ENCODE data around the gene WDR11.

DNA sequence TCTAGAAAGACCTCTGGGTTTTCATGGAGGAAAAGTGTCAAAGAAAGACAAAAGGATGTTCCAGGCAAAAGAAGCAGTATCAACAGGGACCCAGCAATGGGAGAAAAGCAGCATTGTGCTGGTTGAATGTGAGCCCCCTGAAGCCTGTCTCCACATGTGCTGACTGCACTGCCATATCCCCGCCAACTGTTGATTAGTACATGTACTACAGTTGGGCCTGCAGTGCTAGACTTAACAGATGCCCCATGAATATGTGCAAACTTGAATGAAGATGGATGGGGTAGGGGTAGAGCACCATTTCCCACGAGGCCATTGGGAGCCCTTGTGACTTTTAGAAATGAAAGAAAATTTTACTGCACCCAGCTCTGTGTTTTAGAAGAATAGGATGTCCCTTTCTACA is 15.6 kb upstream of the WDR11 start:
- no peak for TF ChIP-seq EP300 (IDR thresholded peaks at IDR 0.05)
- TF ChIP-seq, protein P1, sequence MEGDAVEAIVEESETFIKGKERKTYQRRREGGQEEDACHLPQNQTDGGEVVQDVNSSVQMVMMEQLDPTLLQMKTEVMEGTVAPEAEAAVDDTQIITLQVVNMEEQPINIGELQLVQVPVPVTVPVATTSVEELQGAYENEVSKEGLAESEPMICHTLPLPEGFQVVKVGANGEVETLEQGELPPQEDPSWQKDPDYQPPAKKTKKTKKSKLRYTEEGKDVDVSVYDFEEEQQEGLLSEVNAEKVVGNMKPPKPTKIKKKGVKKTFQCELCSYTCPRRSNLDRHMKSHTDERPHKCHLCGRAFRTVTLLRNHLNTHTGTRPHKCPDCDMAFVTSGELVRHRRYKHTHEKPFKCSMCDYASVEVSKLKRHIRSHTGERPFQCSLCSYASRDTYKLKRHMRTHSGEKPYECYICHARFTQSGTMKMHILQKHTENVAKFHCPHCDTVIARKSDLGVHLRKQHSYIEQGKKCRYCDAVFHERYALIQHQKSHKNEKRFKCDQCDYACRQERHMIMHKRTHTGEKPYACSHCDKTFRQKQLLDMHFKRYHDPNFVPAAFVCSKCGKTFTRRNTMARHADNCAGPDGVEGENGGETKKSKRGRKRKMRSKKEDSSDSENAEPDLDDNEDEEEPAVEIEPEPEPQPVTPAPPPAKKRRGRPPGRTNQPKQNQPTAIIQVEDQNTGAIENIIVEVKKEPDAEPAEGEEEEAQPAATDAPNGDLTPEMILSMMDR (IDR thresholded peaks at IDR 0.05), result no peak
- TF ChIP-seq POLR2AphosphoS5 (IDR thresholded peaks at IDR 0.05), result no peak
- no peak for TF ChIP-seq POLR2A (IDR thresholded peaks at IDR 0.05)
